Measurements from ENCODE around the gene TBX19.

Gene TBX19

DNA sequence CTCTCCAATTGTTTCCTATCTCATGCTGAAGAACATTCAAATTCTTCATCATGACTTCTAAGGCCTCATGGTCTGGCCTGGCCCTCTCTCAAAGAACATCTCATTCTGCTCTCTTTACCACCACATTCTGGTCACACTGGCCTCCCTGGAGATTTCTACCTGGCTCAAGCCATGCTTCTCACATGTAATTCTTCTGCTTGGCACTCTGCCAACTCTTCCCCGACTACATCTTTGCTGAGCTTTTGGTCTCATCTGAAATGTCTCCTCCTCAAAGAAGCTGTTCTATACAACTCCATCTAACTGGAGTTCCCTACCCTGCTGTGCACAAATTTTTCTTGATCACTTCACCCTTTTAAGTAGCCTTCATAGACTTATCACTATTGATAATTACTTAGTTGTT lies 1.4 kb upstream of the TBX19 start:
- no peak overlapping the region for H3K27ac ChIP-seq (ENCODE audit: low read depth, low read length, severe bottlenecking)
- WGBS, 2 experiments (ENCODE audit: insufficient coverage in 2 of 2) = 94 to 100% methylated on average over 1 of the region's 1 CpG
- no peak overlapping the region for H3K4me3 ChIP-seq (ENCODE audit: extremely low read depth, insufficient read depth, low read length, poor library complexity, severe bottlenecking)
- no peaks in the 10 kb centered on the region for H3K4me1 ChIP-seq (ENCODE audit: control insufficient read depth, insufficient read depth, low read length, poor library complexity, severe bottlenecking)
- no peaks in the 10 kb centered on the region for H3K9me3 ChIP-seq (ENCODE audit: control insufficient read depth, low read length)
- no peaks in the 10 kb centered on the region for H3K36me3 ChIP-seq (ENCODE audit: control insufficient read depth, insufficient read depth, low read length)

- Histone ChIP-seq H3K27ac (ENCODE audit: low read depth, low read length, severe bottlenecking) (no peak overlapping the region), H3K4me3 (ENCODE audit: extremely low read depth, insufficient read depth, low read length, poor library complexity, severe bottlenecking) (no peak overlapping the region), H3K4me1 (ENCODE audit: control insufficient read depth, insufficient read depth, low read length, poor library complexity, severe bottlenecking) (no peaks in the 10 kb centered on the region), H3K36me3 (ENCODE audit: control insufficient read depth, insufficient read depth, low read length) (no peaks in the 10 kb centered on the region), H3K9me3 (ENCODE audit: control insufficient read depth, low read length) (no peaks in the 10 kb centered on the region)
- WGBS, 2 experiments (ENCODE audit: insufficient coverage in 2 of 2) = 92 to 95% methylated on average over 4 to 8 of the region's 11 CpGs
These were observed 1.1 kb downstream of the TBX19 start for GRCh38 chr1:168281603-168282325.

- no peaks in the 10 kb centered on the region for H3K9me3 ChIP-seq (ENCODE audit: control insufficient read depth, low read length)
- H3K4me1 ChIP-seq (ENCODE audit: control insufficient read depth, insufficient read depth, low read length, poor library complexity, severe bottlenecking) = no peaks in the 10 kb centered on the region
- H3K36me3 ChIP-seq (ENCODE audit: control insufficient read depth, insufficient read depth, low read length) = no peaks in the 10 kb centered on the region
- no peak overlapping the region for H3K4me3 ChIP-seq (ENCODE audit: extremely low read depth, insufficient read depth, low read length, poor library complexity, severe bottlenecking)
- H3K27ac ChIP-seq (ENCODE audit: low read depth, low read length, severe bottlenecking) = no peak overlapping the region
These were observed 4.8 kb downstream of the TBX19 start for GRCh38 chr1:168285521-168285790.

- no CpG with 5 or more reads among the region's 4 CpGs for WGBS, 2 experiments (ENCODE audit: insufficient coverage in 2 of 2)
- Histone ChIP-seq H3K4me1 (ENCODE audit: control insufficient read depth, insufficient read depth, low read length, poor library complexity, severe bottlenecking) (no peaks in the 10 kb centered on the region), H3K9me3 (ENCODE audit: control insufficient read depth, low read length) (no peaks in the 10 kb centered on the region), H3K27ac (ENCODE audit: low read depth, low read length, severe bottlenecking) (peak overlapping the region; percentile 16), H3K36me3 (ENCODE audit: control insufficient read depth, insufficient read depth, low read length) (no peaks in the 10 kb centered on the region), H3K4me3 (ENCODE audit: extremely low read depth, insufficient read depth, low read length, poor library complexity, severe bottlenecking) (no peak overlapping the region)
These were observed 5.6 kb downstream of the TBX19 start for GRCh38 chr1:168285971-168286927.

DNA sequence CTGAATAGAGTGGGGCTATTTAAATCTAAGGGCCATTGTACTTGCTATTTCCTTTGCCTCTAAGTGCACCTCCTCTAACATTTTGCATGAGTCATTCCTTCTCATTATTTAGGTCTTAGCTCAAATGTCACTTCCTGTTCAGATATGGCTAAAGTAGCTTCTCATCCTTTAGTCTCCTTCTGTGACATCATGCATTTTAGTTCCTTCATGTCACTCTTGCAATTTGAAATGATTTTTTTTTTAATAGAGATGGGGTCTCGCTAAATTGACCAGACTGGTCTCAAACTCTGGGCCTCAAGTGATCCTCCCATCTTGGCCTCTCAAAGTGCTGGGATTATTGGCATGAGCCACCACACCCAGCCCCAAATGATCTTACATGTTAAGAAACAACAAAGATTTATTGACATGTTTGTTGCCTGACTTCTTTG lies 6.6 kb downstream of the TBX19 start:
- 80 to 100% methylated on average over 1 of the region's 1 CpG for WGBS, 2 experiments (ENCODE audit: insufficient coverage in 2 of 2)
- Histone ChIP-seq H3K4me3 (ENCODE audit: extremely low read depth, insufficient read depth, low read length, poor library complexity, severe bottlenecking) (no peak overlapping the region), H3K27ac (ENCODE audit: low read depth, low read length, severe bottlenecking) (no peak overlapping the region), H3K9me3 (ENCODE audit: control insufficient read depth, low read length) (no peaks in the 10 kb centered on the region), H3K4me1 (ENCODE audit: control insufficient read depth, insufficient read depth, low read length, poor library complexity, severe bottlenecking) (no peaks in the 10 kb centered on the region), H3K36me3 (ENCODE audit: control insufficient read depth, insufficient read depth, low read length) (no peaks in the 10 kb centered on the region)

DNA sequence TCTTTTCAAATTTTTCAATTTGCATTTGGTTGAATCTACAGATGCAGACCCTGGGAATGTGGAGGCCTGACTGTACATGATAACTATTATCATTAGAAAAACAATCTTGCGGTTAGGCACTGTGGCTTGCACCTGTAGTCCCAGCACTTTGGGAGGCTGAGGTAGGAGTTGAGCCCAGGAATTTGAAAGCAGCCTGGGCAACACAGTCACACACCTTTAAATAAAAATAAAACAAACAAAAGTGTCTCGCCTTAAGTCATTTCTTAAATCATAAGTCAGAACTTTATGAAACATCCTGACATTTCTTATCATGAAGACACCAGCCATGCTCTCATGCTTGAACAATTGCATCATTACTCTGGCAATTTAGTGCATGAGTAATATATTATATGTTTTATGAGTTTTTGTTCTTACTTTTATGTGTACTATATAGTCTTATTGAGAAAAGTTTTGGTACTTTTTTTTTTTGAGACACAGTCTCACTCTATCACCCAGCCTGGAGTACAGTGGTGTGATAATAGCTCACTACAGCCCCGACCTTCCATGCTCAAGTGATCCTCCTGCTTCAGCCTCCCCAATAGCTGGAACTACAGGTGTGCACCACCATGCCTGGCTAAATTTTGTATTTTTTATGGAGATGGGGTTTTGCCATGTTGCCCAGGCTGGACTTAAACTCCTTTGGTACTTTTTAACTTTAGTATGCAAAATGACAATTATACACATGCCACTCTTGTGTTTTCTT lies 7.8 kb downstream of the TBX19 start:
- H3K36me3 ChIP-seq (ENCODE audit: control insufficient read depth, insufficient read depth, low read length) = no peaks in the 10 kb centered on the region
- no peak overlapping the region for H3K27ac ChIP-seq (ENCODE audit: low read depth, low read length, severe bottlenecking)
- H3K9me3 ChIP-seq (ENCODE audit: control insufficient read depth, low read length) = no peaks in the 10 kb centered on the region
- no peaks in the 10 kb centered on the region for H3K4me1 ChIP-seq (ENCODE audit: control insufficient read depth, insufficient read depth, low read length, poor library complexity, severe bottlenecking)
- WGBS, 2 experiments (ENCODE audit: insufficient coverage in 2 of 2) = 80 to 93% methylated on average over 1 to 2 of the region's 3 CpGs
- H3K4me3 ChIP-seq (ENCODE audit: extremely low read depth, insufficient read depth, low read length, poor library complexity, severe bottlenecking) = no peak overlapping the region

DNA sequence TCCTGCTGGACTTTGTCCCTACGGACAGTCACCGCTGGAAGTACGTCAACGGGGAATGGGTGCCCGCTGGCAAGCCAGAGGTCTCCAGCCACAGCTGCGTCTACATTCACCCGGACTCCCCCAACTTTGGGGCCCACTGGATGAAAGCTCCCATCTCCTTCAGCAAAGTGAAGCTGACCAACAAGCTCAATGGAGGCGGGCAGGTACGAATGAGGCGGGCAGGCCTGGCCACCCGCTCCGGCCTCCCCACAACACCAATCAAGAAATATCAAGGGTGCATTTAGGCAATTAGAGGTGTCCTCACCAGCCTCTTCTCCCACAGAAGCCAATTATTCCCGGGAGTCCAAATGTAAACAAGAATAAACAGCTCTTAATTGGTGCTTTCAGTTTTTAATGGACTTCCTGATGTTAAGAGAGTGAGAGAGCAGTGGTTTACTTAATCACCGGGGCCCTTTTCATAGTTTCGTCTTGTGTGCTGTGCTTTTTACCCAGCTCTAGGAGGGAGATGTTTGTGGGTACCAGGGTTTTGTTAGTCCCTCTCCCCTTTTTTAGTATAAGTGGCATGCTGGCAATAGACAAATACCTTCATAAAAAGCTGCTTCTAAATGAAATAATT lies 10.7 kb downstream of the TBX19 start:
- H3K4me3 ChIP-seq (ENCODE audit: extremely low read depth, insufficient read depth, low read length, poor library complexity, severe bottlenecking) = no peak overlapping the region
- no peaks in the 10 kb centered on the region for H3K9me3 ChIP-seq (ENCODE audit: control insufficient read depth, low read length)
- no peaks in the 10 kb centered on the region for H3K36me3 ChIP-seq (ENCODE audit: control insufficient read depth, insufficient read depth, low read length)
- no peak overlapping the region for H3K27ac ChIP-seq (ENCODE audit: low read depth, low read length, severe bottlenecking)
- H3K4me1 ChIP-seq (ENCODE audit: control insufficient read depth, insufficient read depth, low read length, poor library complexity, severe bottlenecking) = no peaks in the 10 kb centered on the region
- whole genome bisulfite sequencing, 2 experiments (ENCODE audit: insufficient coverage in 2 of 2) = 90 to 94% methylated on average over 6 to 7 of the region's 15 CpGs

DNA sequence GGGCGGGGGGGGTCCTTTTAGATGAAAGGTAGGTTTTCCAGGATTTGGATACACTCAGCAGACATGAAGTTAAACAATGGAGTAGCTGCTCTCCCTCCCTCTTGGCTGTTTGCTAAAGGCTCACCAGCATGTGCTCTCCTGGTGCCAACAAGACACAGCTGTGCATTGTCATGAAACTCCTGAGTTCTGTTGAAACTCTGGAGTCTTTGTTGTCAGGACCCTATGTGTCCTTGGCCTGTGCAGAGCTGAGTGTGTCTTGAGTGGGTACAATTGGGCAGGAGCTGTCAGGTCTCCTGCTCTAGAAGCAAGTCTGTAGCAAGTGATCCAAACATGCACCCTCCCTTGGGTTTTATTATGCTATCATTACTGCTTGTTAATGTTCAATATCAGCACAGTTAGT lies 12.7 kb downstream of the TBX19 start:
- H3K36me3 ChIP-seq (ENCODE audit: control insufficient read depth, insufficient read depth, low read length) = no peaks in the 10 kb centered on the region

DNA sequence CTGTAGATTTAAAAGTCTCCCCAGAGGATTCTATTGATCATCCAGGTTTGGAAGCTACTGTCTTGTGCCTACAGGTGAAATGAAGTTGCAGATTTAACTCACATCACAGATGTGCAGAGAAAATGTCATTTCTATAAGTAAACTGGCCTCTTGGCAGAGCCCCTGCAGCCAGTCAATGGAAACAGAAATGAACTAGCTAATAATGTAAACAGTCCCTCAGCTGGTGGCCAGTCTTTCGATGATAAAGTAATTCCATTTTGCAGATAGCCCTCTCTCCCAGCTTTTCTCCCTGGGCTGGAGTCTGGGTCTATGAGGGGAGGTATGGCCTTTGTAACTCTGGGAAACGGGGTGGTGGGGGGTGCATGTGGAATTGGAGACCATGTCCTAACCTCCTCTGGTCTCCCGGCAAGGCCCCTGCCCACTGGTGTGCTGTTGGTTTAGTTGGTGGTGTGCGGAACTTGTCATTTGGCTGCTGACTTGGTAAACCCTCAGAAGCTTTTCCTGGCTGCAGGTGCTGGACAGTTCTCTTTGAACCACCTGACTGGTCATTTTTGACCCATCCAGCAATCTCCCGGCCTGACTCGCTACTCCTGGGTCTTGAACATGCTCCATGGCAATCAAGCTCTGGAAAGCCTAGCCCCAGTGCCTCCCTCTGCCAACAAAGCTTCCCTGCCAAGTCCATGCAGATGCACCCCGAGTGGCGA lies 14.9 kb downstream of the TBX19 start:
- H3K36me3 ChIP-seq (ENCODE audit: control insufficient read depth, insufficient read depth, low read length) = no peaks in the 10 kb centered on the region
- H3K9me3 ChIP-seq (ENCODE audit: control insufficient read depth, low read length) = no peaks in the 10 kb centered on the region
- WGBS, 2 experiments (ENCODE audit: insufficient coverage in 2 of 2) = 88 to 96% methylated on average over 3 of the region's 8 CpGs
- H3K4me3 ChIP-seq (ENCODE audit: extremely low read depth, insufficient read depth, low read length, poor library complexity, severe bottlenecking) = no peak overlapping the region
- H3K27ac ChIP-seq (ENCODE audit: low read depth, low read length, severe bottlenecking) = no peak overlapping the region
- H3K4me1 ChIP-seq (ENCODE audit: control insufficient read depth, insufficient read depth, low read length, poor library complexity, severe bottlenecking) = peaks cover 4% of the 10 kb centered on the region

More for the DNA sequence above, 12.7 kb downstream of the TBX19 start:
- WGBS, 2 experiments (ENCODE audit: insufficient coverage in 2 of 2) = no CpG with 5 or more reads among the region's 1 CpG
- Histone ChIP-seq H3K9me3 (ENCODE audit: control insufficient read depth, low read length) (no peaks in the 10 kb centered on the region), H3K27ac (ENCODE audit: low read depth, low read length, severe bottlenecking) (no peak overlapping the region), H3K4me3 (ENCODE audit: extremely low read depth, insufficient read depth, low read length, poor library complexity, severe bottlenecking) (no peak overlapping the region), H3K4me1 (ENCODE audit: control insufficient read depth, insufficient read depth, low read length, poor library complexity, severe bottlenecking) (no peaks in the 10 kb centered on the region)
